ENCODE results near the gene APH1B.
"Not testable (repeated sequence)": the region's sequence is repeated elsewhere in the genome, so short reads cannot be mapped to it uniquely, and the experiment has no call there.

APH1B gene

GRCh38 chr15:63335543-63336240 lies 58.3 kb downstream of the APH1B start:
- no peak for DNase-seq

DNA sequence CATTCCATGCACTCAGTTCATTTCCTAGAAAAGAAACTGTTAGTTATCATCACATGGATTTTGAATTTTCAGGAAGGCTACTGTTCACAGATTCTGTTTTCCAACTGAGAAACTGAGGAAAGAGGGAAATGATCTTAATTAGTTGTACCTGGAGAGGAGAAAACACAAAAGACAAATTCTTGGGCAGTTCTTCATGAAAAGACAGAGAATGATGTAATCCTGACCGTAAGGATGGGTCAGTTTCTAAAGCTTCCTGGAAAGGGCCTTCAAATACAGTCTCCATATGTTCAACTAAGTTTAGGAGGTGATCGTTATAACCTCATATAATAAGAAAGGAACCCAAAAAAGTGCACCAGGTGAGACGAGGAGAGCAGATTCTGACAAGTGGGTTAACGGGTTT lies 59.6 kb downstream of the APH1B start:
- DNase-seq, result no peak

DNA sequence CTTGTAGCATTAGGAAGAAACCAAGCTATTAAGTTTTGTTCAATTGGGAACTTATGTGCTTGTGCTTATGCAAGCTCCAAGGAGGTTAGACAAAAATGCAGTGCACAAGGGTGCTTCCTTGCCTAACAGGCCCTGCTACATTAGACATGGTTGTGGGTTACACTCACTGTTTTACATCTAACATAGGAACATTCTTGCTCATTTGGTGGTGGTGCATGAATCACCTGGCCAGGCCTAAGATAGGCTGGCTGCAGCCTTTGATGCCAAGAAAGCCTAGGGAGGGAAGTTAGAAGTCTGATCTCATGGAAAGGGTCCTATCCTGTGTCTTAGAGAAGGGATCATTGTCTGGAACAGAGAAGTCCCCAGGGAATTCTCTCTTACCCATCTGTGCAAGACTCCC lies 60.8 kb downstream of the APH1B start:
- no peak for DNase-seq

GRCh38 chr15:63339006-63339766 lies 61.8 kb downstream of the APH1B start:
- no peak for DNase-seq

DNA sequence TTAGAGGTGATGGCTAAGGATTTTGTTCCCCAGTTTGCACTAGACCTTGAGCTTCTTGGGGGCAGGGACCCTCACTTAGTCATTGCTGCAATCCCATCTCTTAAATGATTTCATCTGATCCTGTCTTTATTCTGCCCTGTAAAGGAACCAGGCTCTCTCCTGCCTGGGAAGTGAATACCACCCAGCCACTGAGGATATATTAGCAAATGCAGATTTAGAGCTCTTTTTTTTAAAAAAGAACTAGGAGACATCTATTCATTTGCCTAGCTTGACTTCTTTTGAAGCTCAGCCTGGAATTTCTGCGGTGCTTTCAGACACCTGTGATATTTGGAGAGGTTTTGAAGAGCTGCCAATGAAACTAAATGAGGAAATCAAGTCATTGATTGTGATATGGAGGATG lies 62.4 kb downstream of the APH1B start:
- DNase-seq, result no peak

GRCh38 chr15:63340353-63340752 lies 62.9 kb downstream of the APH1B start:
- no peak for DNase-seq

- no peak for DNase-seq
Observed at GRCh38 chr15:63340878-63341277, 63.5 kb downstream of the APH1B start.

DNA sequence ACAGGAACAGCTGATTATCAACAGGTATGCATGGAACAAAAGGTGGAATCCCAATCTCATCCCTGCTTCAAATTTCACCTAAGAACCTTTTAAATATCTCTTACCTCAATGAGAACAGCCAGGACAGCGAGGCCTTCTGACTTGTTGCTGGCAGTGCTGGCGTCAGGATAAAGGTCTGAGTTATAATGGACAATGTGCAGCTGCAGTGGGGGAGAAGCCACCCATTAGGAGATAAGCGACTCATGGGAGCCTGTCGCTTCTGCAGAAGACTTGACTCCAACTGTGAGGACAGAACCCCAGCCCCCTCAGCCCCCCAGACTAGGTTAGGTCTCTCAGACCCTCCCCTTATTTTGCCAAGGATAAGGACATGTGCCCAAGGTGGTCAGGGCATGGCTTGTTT lies 64.5 kb downstream of the APH1B start:
- no peak for DNase-seq

- DNase-seq, result not testable (repeated sequence)
Observed at GRCh38 chr15:63342996-63343562, 65.7 kb downstream of the APH1B start.

DNA sequence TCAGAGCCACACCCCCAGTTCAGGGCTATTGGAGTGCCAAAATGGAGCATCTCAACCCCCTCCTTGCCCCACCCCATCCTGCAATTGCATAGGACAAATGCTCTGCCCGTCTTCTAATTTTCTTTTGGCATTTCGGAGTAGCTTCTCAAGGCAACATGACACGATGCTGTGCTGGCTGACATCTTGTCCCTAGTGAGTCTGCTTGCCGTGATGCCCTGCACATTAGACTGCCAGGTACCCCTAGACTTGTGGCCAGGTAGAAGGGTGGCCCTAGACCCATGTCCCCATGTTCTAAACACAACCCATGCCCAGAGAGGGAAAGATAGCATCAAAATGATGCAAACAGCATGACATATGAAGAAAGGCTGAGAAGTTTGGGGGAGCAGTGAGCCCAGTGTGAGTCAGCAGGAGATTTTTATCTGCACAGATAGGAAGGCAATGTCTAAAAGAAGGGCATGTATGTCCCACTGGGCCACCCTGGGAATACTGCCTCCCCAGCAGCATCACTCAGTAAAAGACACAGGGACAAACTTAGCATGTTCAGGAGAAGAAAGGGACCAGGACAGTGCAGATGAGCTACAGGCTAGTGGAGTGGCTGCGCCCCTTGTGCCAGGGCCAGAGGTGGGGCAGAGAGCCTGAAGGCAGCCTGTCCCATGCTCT lies 67.5 kb downstream of the APH1B start:
- DNase-seq, result no peak

GRCh38 chr15:63345391-63345752 lies 68.0 kb downstream of the APH1B start:
- no peak for DNase-seq

GRCh38 chr15:63347074-63347857 lies 69.9 kb downstream of the APH1B start:
- no peak for DNase-seq

- DNase-seq, result no peak
Observed at GRCh38 chr15:63348392-63348791, 71.0 kb downstream of the APH1B start.

DNA sequence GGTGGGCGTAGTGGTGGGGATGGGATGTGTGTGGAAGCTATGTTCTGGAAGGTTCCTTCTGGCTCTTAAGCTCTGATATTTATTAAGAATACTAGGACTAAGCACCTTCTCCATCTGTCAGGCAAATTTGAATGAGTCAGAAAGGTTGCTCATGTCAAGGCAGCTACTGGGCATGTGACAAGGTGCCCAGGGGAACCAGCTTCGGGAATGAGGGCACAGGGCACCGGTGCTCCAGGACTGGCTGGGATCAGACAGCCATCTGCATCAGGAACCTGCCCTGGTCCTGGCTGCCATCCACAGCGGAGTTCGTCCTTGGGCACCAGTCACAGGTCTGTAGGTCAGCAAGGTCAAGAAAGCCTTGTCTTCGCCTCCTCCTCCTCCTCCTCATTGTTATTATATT lies 71.8 kb downstream of the APH1B start:
- no peak for DNase-seq

GRCh38 chr15:63349621-63350020 lies 72.2 kb downstream of the APH1B start:
- DNase-seq, result no peak

DNA sequence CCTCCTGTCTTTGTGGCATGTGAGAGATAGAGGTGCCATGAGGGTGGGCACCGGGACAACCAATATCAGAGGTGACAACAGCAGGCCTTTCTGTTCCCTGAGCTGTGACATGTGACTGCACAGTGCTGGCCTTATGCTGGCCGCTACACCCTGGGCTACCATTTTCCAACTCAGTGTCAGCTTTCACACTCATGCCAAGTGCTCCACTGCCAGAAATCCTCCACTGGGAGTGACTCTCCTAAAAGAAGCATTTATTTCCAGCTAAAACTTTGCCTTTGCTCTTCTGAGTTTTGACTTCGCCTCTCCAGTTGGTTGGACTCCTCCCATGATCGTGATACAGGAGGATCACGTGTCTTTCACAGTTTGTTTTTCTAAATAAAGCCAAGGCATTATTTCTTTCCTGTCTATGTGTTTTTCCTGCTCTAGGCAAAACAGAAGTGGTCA lies 72.8 kb downstream of the APH1B start:
- DNase-seq, result no peak

- no peak for DNase-seq
Observed at GRCh38 chr15:63351170-63351569, 73.8 kb downstream of the APH1B start.

DNA sequence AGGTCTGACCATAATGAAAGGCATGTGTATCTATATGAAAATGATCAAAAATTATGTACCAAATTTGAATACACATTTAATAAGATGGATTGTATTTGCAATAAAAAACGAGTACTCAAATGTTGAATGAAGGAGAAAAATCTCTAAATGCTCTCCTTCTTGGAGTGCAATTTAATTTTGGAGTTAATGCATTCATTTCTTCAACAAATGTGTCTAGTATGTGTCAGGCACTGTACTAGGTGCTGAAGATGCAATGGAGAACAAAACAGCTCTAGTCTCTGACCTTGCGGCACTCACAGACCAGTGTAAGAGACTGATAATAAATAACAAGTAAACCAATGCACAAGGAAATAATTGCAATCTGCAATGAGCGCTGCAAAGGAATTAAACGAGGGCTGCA lies 75.4 kb downstream of the APH1B start:
- no peak for DNase-seq

GRCh38 chr15:63353261-63353660 lies 75.9 kb downstream of the APH1B start:
- DNase-seq, result no peak

DNA sequence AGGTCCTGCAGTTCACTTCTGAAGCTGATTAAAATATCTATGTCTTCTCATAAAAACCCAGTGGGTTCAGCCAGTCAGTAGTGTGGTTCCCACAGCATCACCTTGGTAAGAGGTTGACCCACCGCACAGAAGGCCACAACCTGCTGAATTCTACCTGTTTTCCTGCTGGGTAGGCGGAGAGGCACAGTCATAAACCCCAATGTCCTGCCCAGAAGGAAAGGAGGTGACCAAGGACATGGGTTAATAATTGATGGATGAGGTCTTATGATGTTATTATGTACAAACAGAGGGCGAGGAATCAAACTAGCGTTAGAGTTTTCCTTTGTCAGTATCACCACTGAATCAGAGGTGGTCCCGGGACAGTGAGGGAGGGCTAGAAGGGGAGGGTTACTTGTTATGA lies 76.5 kb downstream of the APH1B start:
- no peak for DNase-seq

- no peak for DNase-seq
Observed at GRCh38 chr15:63354821-63355650, 77.6 kb downstream of the APH1B start.

DNA sequence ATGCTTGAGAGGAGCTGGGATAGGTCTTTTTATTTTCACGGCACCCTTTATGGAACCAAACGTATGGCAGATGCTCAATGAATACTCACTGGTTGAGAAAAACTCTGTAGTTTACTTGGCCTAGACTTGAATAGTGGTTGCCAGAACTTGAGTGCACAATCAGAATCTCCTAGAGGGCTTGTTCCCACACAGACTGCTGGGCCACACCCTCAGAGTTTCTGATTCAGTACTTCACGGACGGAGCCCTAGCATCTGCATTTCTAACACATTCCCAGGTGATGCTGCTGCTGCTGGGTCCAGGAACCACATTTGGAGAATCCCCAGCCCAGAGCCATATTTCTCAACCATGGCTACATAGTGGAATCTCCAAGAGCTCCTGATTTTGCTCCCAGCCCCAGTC lies 79.7 kb downstream of the APH1B start:
- no peak for DNase-seq

Data from retina (tissue), 1 donor.